Activated CD4-positive, alpha-beta T cell treated with anti-CD3 and anti-CD28 coated beads for 1 hour (primary cell): ENCODE results near the gene SLX4IP.

Experiments
- DNase-seq: peaks from one replicate; pipeline ENCODE4 v3.0.0-alpha.2; 2020

SLX4IP gene

DNA sequence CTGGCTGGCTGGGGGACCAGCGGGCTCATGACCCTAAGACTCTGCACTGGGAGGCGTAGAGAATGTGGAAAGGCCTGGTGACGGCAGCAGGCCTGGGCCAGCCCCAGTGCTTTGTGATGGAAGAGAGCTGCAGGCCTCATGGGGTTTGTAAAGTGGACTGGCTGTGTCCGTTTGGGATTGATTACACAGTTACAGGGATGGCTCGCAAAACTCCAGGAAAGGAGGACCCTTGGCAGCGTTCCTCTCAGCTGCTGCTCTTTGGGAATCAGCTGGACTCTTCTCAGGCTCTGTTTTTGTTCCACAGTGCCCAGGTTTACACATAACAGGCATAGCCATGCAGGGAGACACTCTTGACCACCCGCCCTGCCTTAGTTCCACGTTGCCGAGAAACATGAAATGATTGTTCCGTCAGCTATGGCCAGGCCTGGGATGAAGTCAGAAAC, 89.0 kb downstream of the SLX4IP start:
- DNase-seq: no peak

DNA sequence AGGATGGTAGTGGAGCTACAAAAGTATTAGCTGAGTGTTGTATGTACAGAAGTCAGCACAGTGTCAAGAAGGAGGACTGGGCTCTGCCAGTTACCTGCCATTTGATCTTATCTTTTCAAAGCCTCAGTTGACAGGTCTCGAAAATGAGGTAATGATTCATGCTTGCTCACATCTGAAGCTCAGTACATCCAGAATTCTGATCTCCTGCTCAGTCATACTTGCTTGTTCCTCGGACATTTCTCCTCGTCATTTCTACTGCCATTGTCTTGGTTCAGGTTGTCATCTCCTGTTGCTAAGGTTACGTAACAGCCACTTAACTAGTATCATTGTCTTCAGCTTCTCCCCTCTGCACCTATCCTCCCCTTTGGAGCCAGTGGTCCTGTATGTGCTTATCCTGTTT, 89.5 kb downstream of the SLX4IP start:
- DNase-seq: no peak

DNA sequence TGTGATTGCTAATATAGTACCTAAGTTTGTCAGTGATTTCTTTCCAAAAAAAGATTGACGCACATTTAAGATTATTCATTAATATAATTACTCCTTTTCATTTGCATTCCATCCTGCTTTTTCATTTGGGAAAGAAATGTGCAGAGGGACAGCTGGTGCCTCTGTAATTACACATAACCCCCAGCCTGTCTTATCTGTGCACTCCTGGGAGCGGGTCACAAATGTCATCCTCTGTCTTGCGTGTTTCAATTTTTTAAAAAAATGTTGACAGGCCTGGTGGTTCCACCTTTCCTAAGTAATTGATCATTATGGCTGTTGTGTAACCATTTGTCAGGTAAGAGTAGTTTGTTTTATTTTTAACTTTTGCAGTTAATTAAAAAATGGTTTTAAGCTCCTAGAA, 92.7 kb downstream of the SLX4IP start:
- no peak for DNase-seq

DNA sequence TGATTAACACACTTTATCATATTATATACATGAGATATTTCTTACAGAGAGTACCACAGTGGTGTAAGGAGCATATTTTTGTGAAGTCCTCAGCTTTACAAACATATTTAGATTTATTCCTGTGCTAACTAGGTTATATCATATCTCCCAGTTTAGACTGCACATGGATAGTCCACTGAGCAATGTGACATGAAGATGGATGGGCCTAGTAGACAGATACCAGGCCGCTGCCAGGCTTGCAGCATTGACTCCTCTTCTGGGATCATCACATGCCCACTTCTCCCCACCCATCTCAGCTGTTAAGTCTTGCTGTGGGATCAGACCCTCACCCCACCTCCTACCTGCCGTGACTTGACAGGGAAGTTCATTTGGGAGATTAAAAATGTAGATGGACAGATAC, 95.8 kb downstream of the SLX4IP start:
- DNase-seq: no peak

DNA sequence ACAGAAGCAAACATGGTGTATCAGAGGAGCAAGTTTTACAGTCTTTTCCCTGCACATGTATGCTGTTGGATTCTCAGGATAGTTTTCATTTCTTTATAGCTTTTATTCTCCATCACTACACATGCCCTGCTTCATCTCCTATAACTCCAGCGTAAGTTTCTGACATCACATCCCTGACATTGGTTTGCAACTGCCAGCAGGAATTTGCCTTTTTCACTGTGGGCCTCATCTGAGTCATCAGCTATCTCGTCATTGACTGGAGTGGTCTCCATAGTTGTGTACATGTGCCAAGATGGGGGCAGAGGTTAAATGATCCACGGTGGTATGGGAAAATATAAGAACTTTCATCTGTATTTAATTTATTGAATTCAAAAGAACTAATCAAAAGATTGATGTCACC, 96.7 kb downstream of the SLX4IP start:
- DNase-seq: no peak

DNA sequence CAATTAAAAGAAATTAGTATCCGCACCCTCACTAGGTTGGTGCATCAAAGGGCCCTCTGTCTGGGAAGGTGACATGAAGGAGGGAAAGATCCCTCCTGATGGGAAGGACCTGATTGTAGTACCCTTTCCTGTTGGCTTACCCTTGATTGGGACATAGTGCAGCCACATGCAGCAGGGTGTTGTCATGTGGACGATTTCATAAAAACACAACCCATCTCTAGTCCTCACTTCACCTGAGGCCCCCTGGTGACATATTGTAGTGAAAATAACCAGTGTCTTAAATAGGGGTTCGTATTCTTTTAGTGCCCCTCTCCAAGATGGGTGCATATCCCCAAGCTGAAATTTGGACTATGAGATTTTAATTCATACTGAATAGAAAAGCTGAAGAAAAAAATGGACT, 97.3 kb downstream of the SLX4IP start:
- no peak for DNase-seq

DNA sequence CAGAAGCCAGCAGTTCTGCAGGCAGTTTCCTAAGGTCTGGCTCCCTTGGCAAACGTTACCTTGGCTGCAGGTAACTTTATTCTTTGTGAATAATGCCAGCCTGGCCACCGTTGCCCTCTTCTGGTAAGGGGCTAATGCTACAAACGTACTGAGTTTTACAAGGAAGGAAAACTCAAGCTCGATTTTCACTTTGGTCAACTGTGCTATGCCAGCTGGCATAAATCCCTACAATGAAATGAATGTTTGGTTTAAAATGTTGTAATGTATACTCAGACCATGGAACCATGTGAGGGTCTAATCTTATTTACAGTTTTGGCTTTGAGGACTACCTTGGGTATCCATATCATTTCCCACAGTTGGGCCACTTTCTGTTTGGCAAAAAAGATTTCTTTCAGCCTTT, 101.4 kb downstream of the SLX4IP start:
- DNase-seq: no peak

DNA sequence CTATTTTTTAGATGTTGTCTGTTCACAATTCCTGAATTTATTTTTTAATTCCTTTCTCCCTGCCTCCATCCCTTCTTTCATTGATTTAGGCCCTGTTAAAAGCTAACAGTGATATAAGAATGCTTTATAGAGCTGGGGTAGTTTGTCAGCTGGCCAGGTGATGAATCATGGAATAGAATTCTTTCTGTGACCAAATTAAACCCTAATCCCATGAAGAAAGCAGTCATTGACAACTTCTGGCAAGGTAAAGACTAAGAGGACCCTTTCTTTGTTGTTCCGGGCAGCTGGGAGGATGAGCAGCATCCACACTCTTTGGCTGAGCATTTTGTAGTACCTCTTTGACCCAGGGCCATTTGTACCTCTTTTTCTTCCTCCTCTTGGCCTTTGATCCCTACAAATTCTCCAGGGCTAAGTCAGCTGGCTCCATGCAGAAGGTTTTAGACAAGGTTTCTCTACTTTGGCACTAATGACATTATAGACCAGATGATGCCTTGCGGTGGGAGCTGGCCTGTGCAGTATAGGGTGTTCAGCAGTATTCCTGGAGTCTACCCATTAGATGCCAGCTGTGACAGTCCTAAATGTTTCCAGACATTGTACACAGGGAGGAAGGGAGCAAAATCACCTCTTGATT, 102.9 kb downstream of the SLX4IP start:
- no peak for DNase-seq

DNA sequence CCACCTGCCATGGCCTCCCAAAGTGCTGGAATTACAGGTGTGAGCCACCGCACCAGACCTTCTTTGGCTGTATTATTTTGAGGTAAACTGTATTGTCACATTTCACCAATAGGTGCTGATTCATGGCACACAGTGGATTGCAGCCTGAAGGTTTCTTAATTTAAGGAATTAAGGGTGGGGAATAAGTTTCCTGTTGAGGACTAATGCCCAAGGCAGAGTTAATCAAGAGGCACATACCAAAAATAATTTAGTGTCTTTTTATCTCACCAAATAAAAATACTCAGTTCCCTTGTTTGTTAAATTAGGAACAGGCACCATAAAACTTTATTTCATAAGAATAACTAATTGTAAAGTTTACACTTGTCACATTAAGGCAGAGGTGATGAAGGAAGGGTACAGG, 103.7 kb downstream of the SLX4IP start:
- no peak for DNase-seq

DNA sequence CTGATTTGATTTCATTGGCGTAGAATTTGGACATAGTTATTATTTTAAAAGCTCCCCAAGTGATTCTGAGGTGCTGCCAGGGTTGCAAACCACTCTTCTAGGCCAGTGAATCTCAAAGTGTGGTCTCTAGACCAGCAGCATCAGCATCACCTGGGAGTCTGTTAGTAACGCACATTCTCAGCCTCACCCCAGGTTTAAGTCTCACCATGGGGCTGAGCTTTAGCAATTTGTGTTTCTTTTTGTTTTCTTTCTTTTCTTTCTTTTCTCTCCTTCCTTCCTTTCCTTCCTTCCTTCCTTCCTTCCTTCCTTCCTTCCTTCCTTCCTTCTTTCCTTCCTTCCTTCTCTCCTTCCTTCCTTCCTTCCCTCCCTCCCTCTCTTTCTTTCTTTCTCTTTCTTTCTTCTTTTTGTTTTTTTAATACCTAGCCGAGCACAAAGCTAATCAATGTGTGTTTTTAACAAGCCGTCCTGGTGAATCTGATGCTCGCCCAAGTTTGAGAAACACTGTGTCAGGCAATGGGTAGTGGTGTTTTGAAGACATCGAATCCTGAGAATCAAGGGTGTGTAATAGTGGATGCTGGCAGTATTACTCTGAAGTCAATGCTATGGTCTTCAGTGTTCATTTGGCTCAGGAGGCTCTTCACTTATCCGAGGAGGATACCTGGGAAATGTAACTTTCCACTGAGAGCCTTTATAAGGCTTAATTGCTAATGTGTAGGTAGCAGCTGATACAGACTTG, 104.9 kb downstream of the SLX4IP start:
- DNase-seq: no peak

DNA sequence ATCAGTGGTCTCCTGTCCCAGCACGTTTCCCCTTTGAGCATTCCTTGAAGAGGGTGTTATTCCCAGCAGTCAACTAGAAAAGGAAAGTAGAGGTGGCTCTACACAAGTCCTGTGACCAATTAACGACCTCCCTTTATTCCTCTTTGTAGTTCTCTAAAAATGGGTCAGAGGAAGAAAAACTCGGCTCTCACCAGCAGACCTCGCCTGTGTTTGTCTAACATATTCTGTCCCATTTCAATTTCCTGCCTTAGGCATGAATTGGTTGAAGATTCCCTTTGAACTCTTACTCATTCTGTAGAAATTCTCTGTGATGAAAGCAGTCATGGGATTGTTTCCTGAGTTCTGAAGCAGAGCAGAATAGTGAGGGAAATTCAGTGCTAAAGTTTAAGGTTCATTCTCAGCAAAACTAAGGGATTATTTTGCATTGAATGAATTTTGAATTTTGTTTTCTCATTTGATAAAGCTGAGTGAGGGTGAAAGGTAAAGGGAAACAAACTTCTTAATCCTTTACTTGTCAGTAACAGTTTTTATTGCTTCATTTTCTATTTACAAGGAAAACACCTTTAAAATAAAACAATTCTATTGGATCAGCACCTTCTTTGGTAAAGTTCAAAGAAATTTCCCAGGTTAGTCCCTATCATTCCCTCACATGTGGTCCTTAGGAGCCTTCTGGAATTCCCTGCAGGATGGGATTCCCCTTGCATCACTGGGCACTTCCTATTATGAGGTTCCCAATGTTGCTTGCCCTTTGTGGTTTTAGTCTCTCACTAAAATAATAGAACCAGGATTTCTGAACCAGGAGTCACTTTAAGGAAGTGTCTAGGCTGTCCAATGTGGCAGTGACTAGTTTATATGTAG, 105.8 kb downstream of the SLX4IP start:
- no peak for DNase-seq

DNA sequence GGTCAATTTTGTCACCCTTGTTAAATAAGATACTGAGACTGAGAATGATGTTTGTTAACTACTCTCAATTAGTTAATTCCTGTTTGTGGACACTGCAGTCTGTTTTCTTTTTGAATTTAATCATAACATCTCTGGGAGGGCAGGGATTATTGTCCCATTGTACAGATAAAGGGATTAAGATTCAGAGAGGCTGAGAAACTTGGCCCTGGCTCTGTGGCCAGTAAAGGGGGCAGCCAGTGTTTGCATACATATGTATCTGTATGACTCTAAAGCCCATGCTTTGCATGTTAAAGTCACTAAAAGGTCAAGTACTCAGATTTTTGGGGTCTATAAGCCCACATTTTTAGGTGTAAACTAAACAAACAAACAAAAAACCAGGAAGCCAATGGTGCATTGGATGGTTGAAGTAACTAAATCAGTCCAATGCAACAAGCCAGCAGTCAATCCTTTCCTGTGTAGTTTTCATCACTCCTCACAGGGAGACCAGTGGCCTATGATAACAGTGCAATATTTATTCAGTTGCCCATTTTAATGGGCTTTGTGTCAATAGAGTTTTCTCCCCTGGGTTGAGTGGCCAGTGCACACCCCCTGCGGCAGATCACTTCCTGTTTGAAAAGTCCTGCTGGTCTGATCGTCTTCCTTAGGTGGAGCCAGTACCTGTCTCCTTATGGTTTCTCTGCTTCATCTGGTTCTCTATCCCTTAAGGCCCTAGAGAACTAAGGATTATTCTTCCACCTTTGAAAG, 106.7 kb downstream of the SLX4IP start:
- no peak for DNase-seq

DNA sequence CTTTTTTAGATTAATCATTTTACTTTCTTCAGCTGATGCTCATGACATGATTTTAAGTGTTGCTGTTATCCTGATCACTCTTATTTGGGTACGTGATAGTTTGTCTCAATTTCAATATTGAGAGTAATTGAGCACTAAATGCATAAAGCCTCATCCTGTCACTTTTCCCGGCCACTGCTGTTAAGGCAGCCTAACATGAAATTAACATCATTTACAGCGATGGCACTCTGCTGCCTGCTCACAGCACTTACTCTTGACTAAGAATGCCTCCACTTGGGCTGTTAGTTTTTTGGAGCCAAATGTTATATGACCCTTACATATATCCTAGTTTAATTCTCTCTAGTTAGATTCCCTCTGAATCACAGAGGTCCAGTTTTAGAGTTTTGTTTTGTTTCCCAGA, 107.3 kb downstream of the SLX4IP start:
- no peak for DNase-seq

DNA sequence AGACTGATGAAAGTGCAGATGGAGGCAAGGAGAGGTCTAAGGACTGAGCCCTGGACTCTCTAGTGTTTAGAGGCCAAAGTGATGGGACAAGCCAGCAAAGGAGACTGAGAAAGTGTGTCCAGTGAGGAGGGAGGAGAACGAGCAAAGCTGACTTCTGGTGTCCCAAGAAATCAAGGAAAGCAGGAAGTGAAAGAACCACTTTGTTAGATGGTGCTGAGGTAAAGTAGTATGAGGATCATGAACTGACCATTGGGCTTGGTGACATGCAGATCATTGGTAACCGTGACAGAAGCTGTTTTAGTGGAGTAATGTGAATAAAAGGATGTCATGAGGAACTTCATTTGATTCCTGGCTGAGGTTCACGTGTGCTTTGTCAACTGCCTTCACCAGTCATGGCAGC, 108.4 kb downstream of the SLX4IP start:
- DNase-seq: no peak

DNA sequence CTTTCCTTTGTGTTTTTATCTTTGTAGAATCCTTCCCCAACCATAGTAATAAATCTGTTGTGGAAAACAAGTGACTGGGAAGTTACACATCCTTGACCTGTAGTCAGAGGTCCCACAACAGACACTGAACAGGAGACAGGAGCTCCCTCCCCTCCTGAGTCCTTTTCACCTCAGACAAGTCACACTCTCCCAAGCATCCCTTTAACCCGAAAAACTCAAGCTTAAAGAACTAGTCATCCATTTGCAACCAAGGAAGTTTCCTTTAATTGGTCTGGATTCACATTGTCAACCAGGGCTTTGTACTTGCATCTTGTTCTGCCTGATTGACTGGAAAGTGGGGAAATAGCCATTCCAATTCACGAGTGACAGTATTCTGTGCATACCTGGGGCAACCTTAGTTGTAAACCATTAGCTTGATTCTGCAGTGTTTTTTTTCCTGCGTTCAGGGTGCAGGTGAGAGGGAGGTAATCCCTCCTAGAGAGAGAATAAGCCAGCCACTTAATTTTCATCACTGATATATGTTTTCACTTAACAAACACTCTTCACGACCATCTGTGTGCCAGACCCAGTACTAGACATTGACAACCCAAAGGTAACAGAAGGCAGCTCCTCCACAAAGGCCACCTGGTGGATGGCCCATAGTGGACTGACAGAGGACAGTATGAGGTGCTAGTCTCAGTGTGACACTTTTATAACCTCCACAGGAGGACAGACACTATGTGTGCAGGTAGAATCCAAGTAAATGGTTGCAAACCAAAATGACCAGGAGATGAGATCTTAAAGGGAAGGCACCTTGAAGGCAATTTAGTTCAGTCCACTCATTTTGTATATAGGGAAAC, 112.4 kb downstream of the SLX4IP start:
- no peak for DNase-seq

DNA sequence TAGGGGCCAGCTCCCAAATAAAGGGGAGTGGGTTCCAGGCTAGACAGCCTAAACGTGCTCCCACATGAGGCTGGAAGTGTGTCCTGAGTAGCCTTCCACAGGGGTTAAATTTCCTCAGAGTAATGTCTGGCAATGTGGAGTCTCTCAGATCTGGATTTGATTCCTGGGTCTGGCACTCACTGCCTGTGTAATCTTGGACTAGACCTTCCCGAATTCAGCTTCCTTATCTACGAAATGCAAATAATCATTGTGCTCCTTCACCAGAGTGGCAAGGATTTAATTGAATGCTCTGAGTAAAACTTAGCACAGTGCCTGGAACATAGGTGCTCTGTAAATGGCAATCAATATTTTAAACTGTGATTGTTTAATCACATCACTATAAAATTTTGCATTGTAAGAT, 114.4 kb downstream of the SLX4IP start:
- no peak for DNase-seq

DNA sequence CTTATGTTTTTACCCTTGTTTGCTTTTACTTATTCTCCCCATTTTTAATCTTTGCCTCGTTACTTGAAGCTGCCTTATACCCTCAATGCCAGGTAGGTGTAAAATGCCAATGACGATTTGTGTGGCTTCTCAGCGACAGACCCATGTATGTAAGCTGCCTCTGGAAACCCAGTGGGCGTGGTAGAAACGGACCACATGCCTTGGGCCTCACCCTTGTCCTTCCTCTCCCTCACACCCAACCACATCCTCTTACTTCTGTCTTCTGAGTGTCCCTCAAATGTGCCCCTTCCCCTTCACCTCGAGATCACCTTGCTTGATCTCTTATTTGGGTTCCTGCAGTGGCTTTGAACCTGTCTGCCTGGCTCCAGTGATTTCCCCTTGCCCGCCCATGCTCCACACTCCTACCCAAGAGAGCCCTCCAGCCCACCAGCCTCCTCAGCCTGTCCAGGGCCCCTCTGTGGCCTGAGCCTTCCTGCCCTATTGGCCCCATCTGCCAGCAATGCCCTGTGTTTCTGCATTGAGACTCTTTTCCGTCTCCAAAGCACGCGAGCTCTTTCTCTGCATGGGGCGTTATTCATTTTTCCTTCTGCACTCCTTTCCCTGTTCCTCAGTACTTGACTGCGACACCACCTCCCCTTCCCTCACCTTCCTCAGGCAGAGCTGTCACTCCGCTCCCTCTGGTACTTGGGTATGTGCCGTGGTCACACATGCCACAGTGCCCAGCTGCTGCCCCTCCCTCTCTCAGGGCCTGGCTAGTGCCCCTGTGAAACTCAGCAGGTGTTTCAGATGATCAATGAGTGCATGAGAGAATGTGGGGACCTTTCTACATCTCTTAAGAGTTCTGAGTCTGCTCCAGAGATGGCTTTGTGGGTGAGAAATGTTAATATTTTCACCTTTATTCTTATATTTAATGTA, 115.4 kb downstream of the SLX4IP start:
- DNase-seq: no peak

DNA sequence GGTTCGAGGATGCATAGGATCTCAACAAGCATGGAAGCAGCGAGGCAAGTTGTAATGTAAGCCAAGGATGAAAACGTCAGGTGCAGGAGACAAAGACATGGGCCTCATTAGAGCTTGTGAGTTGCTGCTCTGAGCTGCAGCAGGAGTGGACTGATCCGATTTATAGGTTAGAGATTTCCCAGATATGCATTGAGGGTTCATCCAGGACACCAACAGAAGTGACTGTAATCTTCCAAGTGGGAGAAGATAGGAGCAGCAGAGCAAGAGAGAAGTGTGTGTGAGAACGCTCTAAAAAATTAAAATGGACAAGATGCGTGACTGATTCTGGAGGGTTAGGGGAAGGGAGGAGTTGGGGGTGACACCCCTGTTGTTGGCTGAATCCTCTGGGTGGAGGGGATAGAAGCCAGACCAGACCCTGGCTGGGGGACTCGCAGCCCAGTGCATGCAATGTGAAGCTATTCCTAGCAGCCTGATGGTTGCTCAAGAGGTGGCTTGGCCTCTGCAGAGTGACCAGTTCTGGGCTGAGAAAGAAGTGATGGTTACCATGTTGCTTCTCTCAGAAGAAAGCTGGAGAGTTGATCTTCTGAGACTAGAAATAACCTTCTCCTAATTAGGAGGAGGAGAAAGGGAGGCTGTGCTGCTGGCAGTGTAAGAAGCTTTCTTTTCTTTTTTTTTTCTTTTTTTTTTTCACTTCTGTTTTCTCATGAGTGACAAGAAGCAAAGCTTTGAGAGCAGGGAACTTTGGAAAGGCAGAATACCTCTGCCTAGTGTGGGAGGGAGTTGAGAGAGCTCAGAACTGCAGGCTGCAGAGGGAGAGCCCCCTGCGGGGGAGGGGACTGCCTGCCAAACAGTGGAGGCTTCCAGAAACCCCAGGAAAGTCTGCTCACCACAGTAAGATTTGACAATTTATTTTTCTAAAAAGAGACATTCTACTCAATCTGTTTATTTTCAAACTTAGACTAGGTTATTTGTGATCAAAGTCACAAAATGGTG, 116.9 kb downstream of the SLX4IP start:
- DNase-seq: no peak

DNA sequence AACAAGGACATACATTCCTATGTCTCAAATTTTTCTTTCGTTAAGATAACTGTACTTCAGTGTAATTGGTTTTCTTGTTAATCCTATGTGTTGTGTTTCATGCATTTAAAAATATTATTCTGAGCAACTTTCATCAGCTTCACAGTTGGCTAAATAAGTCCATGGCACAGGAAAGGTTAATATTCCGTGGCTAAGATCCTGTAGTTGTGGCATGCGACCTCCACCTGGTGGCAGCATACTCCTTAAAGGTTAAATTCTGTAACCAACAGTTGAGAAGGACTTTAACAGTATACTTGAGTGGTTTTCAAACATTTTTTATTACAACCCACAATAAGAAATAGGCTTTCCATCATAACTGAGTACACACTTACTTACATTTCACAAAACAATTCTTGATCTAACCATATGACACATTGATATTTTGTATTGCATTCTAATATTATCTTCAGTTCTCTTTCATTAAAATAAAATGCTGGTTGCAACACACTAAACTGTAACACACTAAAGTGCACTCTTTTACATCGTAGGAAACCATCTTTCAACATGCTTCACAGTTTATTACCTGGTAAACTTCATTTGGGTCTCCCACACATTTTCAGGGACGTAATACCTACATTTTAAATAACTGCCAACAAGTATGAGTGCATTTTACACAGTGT, 118.3 kb downstream of the SLX4IP start:
- no peak for DNase-seq
